Measurements from ENCODE around the gene PLD1. TPM values are rescaled to one million over a fixed set of nuclear protein-coding genes. Genes with fewer than 3 reads are reported as not detected.

PLD1 gene
- total and polyA plus RNA-seq, 8 donors = 3.4 to 43.0 (median 11.0) TPM

DNA sequence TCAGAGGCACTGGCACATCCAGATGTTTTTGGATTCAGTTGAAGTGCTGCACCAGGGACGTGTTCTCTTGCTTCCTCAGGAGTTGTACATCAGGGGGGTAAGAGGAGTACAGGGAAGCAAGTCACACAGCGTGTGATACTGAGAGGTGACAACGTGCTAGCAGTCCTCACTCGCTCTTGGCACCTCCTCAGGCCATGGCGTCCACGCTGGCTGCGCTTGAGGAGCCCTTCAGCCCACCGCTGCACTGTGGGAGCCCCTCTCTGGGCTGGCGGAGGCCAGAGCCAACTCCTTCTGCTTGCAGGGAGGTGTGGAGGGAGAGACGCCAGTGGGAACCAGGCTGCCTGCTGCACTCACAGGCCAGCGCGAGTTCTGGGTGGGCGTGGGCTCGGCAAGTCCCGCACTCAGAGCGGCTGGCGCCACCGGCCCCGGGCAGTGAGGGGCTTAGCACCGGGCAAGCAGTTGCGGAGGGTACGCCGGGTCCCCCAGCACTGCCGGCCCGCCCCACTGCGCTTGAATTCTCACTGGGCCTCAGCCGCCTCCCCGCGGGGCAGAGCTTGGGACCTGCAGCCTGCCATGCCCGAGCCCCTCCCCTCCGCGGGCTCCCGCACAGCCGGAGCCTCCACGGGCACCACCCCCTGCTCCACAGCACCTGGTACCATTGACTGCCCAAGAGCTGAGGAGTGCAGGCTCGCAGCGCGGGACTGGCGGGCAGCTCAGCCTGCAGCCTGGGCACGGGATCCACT, 64.5 kb downstream of the PLD1 start:
- TF ChIP-seq, protein P1, sequence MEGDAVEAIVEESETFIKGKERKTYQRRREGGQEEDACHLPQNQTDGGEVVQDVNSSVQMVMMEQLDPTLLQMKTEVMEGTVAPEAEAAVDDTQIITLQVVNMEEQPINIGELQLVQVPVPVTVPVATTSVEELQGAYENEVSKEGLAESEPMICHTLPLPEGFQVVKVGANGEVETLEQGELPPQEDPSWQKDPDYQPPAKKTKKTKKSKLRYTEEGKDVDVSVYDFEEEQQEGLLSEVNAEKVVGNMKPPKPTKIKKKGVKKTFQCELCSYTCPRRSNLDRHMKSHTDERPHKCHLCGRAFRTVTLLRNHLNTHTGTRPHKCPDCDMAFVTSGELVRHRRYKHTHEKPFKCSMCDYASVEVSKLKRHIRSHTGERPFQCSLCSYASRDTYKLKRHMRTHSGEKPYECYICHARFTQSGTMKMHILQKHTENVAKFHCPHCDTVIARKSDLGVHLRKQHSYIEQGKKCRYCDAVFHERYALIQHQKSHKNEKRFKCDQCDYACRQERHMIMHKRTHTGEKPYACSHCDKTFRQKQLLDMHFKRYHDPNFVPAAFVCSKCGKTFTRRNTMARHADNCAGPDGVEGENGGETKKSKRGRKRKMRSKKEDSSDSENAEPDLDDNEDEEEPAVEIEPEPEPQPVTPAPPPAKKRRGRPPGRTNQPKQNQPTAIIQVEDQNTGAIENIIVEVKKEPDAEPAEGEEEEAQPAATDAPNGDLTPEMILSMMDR (IDR thresholded peaks at IDR 0.05) = no peak
- TF ChIP-seq POLR2AphosphoS5 (IDR thresholded peaks at IDR 0.05) = no peak
- no peak for TF ChIP-seq POLR2A (IDR thresholded peaks at IDR 0.05)
- no peak for TF ChIP-seq EP300 (IDR thresholded peaks at IDR 0.05)
- no peak overlapping the region for H3K27ac ChIP-seq
- peaks cover 0 to 21% (median 11%) of the 10 kb centered on the region in 4 donors for H3K4me1 ChIP-seq
- no peak overlapping the region for H3K4me3 ChIP-seq
- DNase-seq = no peak
- WGBS, 5 donors = 93 to 96% (median 95%) methylated on average over 29 to 40 of the region's 40 CpGs
- H3K9me3 ChIP-seq = peaks cover 0 to 4% (median 0%) of the 10 kb centered on the region in 4 donors
- no peaks in the 10 kb centered on the region for H3K36me3 ChIP-seq
- intact Hi-C loops (cut with DNase I; ENCODE audit: low total_unique reads) = no loop called here
- H3K27me3 ChIP-seq = no peaks in the 10 kb centered on the region

DNA sequence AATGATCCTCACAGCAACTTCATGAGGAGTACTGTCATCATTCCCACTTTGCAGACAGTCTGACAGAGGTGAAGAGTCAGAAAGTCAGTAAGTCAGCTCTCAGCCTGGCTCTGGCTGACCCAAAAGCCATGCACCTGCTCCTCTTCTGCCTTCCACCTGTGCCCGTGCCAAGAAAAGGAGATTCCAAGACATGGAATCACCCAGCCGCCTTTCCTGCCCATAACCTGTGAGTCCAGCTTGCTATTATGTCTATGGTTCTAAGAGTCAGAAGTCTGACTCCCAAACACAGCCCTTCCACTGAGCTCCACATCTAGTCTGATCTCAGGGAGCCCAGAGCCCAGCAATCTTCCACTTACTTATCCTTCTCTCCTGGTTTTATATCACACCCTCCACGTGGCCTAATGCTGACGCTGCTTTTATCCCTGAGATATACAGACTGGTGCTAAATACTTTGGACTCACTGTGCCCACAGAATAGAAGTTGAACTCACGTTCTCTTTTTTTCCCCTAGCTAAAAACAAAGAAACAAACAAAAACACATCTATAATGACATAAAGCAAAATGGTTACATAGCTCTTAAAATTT, 66.0 kb downstream of the PLD1 start:
- no peak for DNase-seq
- Histone ChIP-seq H3K36me3 (no peaks in the 10 kb centered on the region), H3K27ac (no peak overlapping the region)

GRCh38 chr3:171743327-171744157, 66.7 kb downstream of the PLD1 start:
- H3K36me3 ChIP-seq = no peaks in the 10 kb centered on the region
- WGBS, 5 donors = 84 to 93% (median 90%) methylated on average over 10 of the region's 10 CpGs
- DNase-seq = no peak
- peaks cover 0 to 16% (median 6%) of the 10 kb centered on the region in 4 donors for H3K4me1 ChIP-seq
- H3K27me3 ChIP-seq = no peaks in the 10 kb centered on the region
- intact Hi-C loops (cut with DNase I; ENCODE audit: low total_unique reads) = no loop called here
- no peak overlapping the region for H3K27ac ChIP-seq
- H3K4me3 ChIP-seq = no peak overlapping the region
- TF ChIP-seq, protein P1 (IDR thresholded peaks at IDR 0.05) = no peak
- no peak for TF ChIP-seq POLR2A (IDR thresholded peaks at IDR 0.05)
- no peak for TF ChIP-seq EP300 (IDR thresholded peaks at IDR 0.05)
- TF ChIP-seq POLR2AphosphoS5 (IDR thresholded peaks at IDR 0.05) = no peak
- H3K9me3 ChIP-seq = peaks cover 0 to 4% (median 0%) of the 10 kb centered on the region in 4 donors

More for the DNA sequence above, 66.0 kb downstream of the PLD1 start:
- intact Hi-C loops (cut with DNase I; ENCODE audit: low total_unique reads) = no loop called here
- no peak for TF ChIP-seq EP300 (IDR thresholded peaks at IDR 0.05)
- TF ChIP-seq POLR2AphosphoS5 (IDR thresholded peaks at IDR 0.05) = no peak
- no peak for TF ChIP-seq POLR2A (IDR thresholded peaks at IDR 0.05)
- TF ChIP-seq, protein P1 (IDR thresholded peaks at IDR 0.05) = no peak
- 83 to 90% (median 87%) methylated on average over 5 of the region's 5 CpGs for WGBS, 5 donors
- Histone ChIP-seq H3K9me3 (peaks cover 0 to 4% (median 0%) of the 10 kb centered on the region in 4 donors), H3K4me3 (no peak overlapping the region), H3K4me1 (peaks cover 0 to 21% (median 10%) of the 10 kb centered on the region in 4 donors), H3K27me3 (no peaks in the 10 kb centered on the region)

DNA sequence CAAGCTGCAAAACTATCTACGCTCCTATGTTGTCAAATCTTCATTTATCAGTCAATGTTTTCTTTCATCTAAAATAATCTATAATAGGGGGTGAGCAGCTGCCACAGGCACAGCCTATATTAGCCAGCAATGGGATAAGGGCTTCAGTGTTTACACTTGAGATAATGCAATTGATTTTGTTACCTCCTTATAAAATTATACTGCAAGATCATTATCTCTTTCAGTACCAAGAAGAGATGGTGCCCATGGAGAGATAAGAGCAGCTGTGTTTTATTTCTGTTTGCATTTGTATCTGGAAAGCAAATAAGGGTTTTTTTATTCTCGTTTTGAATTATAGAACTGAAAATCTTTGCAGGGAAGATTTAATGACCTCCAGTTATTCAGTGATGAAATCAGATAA, 68.9 kb downstream of the PLD1 start:
- peaks cover 0 to 6% (median 3%) of the 10 kb centered on the region in 4 donors for H3K36me3 ChIP-seq
- 24 to 57% (median 42%) methylated on average over 2 of the region's 2 CpGs for WGBS, 5 donors
- H3K4me3 ChIP-seq = no peak overlapping the region
- peaks cover 0 to under 1% (median 0%) of the 10 kb centered on the region in 4 donors for H3K9me3 ChIP-seq
- intact Hi-C loops (cut with DNase I; ENCODE audit: low total_unique reads) = no loop called here
- peaks cover 0 to 9% (median 0%) of the 10 kb centered on the region in 4 donors for H3K4me1 ChIP-seq
- no peak for DNase-seq
- TF ChIP-seq, protein P1 (IDR thresholded peaks at IDR 0.05) = no peak
- TF ChIP-seq POLR2A (IDR thresholded peaks at IDR 0.05) (no peak), POLR2AphosphoS5 (IDR thresholded peaks at IDR 0.05) (no peak), EP300 (IDR thresholded peaks at IDR 0.05) (no peak)
- H3K27me3 ChIP-seq = no peaks in the 10 kb centered on the region
- no peak overlapping the region for H3K27ac ChIP-seq
